ENCODE measurements around the gene CD40. TPM values are rescaled to one million over a fixed set of nuclear protein-coding genes. Genes with fewer than 3 reads are reported as not detected.

The CD40 gene
- total RNA-seq, 1 donor from 2014 or later, result 8.0 TPM

- ATAC-seq (peak; percentile 56), DNase-seq (ENCODE audit: missing footprints) (no peak)
- intact Hi-C loops (cut with DNase I), result no loop called here
Measured at GRCh38 chr20:46118481-46119020, 437 bp downstream of the CD40 start.

GRCh38 chr20:46119028-46119546 lies 973 bp downstream of the CD40 start:
- ATAC-seq (no peak), DNase-seq (ENCODE audit: missing footprints) (no peak)
- intact Hi-C loops (cut with DNase I), result no loop called here

DNA sequence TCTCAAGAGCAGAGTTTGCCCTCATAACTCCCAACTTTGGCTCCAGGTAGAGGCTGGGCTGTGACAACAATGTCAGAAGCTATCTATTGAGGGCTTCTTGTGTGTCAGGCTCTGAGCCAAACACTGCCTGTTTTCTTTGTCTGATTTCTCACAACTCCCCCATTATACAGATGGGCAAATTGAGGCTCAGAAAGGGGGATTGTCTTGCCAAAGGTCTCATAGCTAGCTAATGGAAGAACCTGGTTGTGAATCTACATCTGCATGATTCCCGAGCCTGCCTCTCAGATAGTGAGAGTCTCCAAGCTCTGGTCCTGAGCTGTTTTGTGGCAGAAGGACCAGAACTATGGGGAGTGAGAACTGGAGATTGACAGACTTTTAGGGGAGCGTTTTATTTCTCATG lies 1.4 kb downstream of the CD40 start:
- intact Hi-C loops (cut with DNase I), result no loop called here
- ATAC-seq (no peak), DNase-seq (ENCODE audit: missing footprints) (no peak)

DNA sequence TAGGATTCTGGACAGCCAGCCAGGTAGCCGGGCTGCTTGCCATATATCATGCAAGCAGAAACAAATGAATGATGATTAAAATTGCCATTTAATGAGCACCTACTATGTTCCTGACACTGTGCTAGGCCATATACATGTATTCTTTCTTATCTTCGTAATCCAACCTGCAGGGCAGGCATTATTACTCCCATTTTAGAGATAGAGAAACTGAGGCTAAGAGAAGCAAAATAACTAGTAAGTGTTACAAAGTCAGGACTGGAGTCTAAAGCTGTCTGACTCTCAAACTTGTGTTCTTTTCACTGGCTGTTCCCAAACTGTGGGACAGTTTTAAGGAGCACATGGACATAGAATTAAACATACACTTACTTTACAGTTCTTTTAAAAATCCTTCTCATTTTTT lies 2.0 kb downstream of the CD40 start:
- DNase-seq (ENCODE audit: missing footprints), result no peak
- no peak for ATAC-seq
- intact Hi-C loops (cut with DNase I), result no loop called here

- intact Hi-C loops (cut with DNase I), result no loop called here
- DNase-seq (ENCODE audit: missing footprints) (no peak), ATAC-seq (no peak)
Measured at GRCh38 chr20:46121184-46121930, 3.2 kb downstream of the CD40 start.

DNA sequence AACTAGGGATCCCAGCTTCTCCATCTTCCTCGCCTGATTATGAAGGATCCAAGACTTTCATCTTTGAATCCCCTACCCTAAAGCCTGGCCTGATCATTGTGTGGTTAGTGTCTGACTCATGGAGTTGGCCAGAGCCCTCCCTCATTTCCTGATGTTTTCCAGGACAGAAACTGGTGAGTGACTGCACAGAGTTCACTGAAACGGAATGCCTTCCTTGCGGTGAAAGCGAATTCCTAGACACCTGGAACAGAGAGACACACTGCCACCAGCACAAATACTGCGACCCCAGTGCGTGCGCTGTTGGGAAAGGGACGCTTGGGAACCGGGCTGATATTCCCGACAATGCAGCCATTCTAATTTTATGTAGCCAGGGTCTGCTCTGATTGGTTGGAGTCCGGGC lies 4.0 kb downstream of the CD40 start:
- intact Hi-C loops (cut with DNase I), result no loop called here
- ATAC-seq (no peak), DNase-seq (ENCODE audit: missing footprints) (no peak)

DNA sequence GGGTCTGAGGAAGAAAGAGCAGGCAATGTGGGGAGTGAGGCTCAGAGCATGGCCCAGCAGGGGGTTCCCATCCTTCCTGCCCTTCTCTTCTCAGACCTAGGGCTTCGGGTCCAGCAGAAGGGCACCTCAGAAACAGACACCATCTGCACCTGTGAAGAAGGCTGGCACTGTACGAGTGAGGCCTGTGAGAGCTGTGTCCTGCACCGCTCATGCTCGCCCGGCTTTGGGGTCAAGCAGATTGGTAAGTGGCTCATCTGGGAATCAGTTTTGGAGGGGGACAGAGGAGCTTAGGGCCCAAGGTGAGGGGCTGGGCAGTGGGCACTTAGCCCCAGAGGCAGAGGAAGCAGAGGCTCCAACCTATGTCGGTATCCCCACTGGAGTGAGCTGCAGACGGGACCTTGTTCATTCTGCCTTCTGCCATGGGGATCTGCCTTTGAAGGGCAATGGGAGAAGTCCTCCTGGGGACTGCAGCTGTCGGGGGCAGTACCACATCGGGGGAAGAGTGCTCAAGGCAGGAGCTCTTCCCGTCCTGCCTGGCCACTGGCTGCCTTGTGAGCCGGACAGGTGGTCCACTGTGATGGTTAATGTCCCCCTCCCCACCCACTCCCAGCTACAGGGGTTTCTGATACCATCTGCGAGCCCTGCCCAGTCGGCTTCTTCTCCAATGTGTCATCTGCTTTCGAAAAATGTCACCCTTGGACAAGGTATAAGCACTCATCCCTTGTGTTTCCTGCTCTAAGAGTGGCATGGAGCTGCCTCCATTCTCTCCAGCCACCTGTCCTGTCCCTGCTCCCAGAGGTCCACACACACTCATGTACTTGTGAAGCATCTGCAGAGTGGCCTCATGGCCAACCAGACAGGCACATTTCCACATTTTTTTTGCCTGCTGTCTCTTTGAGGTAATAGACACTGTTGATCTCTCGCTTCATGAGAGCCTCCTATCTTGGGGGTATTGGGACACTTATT lies 4.7 kb downstream of the CD40 start:
- DNase-seq (ENCODE audit: missing footprints) (no peak), ATAC-seq (no peak)
- intact Hi-C loops (cut with DNase I), result no loop called here

DNA sequence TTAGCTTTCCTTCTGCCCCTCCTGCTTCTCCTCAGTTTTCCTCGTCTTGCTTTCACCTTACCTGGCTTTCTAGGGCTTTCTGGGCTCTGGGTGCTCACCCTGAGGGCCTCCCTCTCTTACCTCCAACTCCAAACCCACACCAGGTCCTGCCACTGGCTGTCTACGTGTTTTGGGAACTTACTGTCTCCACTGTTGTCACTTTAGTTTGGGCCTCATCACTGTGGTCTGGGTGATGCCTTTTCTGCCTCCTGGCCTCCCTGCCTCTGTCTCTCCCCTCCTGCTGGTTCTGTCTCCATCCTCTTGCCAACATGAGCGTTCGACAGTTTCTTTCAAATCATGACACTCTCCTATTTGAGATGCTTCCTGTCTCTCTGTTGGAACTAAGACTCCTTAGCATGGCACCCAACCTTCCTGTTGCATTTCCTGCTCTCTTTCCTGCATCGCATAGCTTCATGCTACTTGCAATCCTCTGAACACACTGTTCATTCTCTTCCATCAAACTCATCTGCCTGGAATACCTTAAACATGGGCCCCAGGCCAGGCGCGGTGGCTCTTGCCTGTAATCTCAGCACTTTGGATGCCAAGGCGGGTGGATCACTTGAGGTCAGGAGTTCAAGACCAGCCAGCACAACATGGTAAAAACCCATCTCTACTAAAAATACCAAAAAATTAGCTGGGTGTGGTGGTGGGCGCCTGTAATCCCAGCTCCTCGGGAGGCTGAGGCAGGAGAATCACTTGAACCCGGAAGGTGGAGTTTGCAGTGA lies 5.5 kb downstream of the CD40 start:
- intact Hi-C loops (cut with DNase I), result no loop called here
- ATAC-seq (no peak), DNase-seq (ENCODE audit: missing footprints) (no peak)

DNA sequence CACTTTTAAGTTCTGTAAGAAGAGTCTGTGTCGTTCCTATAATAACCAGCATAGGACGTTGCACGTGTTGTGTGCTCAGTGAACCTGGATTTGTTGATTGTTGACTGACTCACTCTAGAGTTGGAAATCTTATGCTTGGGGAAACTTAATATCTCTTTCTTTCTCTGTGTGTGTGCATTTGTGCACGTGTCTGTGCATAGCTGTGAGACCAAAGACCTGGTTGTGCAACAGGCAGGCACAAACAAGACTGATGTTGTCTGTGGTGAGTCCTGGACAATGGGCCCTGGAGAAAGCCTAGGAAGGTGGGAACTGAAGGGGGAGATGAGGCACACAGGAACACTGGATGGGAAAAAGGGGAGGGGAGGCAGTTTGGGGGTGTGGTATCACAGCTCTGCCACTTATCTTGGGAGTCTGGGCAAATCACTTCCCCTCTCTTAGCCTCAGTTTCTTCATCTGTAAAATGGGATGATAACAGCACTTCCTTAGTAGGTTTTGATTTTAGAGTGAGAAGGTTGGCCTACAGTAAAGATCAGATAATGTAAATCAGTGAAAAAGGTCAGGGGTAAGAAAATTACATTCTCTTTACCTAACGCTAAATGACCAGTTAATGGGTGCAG lies 8.4 kb downstream of the CD40 start:
- no peak for DNase-seq (ENCODE audit: missing footprints)
- intact Hi-C loops (cut with DNase I), result no loop called here
- no peak for ATAC-seq

- intact Hi-C loops (cut with DNase I), result no loop called here
- ATAC-seq (no peak), DNase-seq (ENCODE audit: missing footprints) (no peak)
Measured at GRCh38 chr20:46127396-46128010, 9.4 kb downstream of the CD40 start.

DNA sequence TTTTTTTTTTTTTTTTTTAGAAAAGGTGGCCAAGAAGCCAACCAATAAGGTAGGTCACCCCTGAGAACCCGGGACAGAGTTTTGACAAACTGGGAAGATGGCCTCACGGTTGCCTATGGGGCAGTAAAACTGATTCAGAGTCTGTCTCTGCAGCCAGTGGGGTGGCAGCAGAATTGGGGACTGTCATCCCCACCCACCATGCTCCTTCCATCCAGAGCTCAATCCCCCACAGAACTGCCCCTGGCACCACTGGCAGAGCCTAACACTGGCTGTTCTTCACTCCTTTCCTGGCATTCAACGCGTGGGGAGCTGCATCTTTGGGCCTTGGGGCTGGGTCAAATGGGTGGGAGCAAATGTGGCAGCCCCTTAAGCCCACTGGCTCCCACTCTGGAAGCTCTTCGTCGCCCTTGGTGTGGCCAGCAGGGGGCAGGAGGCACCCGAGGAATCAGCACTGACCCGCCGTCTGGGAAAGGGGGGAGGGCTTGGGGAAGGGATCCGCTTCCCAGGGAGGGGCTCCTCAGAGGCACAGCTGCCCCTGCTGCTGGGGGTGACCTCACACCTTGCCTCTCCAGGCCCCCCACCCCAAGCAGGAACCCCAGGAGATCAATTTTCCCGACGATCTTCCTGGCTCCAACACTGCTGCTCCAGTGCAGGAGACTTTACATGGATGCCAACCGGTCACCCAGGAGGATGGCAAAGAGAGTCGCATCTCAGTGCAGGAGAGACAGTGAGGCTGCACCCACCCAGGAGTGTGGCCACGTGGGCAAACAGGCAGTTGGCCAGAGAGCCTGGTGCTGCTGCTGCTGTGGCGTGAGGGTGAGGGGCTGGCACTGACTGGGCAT lies 10.4 kb downstream of the CD40 start:
- intact Hi-C loops (cut with DNase I), result no loop called here
- no peak for DNase-seq (ENCODE audit: missing footprints)
- ATAC-seq, result peak; percentile 28

GRCh38 chr20:46129955-46130481 lies 11.9 kb downstream of the CD40 start:
- intact Hi-C loops (cut with DNase I), result loop anchor here (5.0 kb wide), 3 partner anchors 42 to 202 kb away; no protein-coding TSS in a partner anchor
- DNase-seq (ENCODE audit: missing footprints) (no peak), ATAC-seq (no peak)

DNA sequence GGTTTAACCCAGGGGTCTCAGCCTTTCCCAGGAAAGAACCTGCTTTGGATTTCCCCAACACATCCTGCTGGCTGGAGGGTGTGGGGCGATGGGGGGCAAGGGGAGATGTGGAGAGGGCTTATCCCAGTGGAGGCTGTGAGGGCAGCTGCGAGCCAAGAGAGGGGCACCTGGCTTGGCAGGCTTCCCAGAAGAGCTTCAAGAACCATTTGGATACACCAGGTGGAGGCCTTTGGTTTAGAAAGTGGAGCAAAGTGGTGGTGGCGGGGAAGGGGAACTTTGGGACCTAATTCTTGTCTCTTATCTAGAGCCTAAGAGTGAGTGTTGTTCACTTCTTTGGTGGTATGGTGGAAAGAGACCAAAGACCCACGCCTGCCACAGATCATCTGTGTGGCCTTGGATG lies 12.4 kb downstream of the CD40 start:
- ATAC-seq (no peak), DNase-seq (ENCODE audit: missing footprints) (no peak)
- intact Hi-C loops (cut with DNase I), result loop anchor here (5.0 kb wide), 3 partner anchors 42 to 202 kb away; no protein-coding TSS in a partner anchor

- DNase-seq (ENCODE audit: missing footprints) (no peak), ATAC-seq (no peak)
- intact Hi-C loops (cut with DNase I), result loop anchor here (5.0 kb wide), 3 partner anchors 41 to 201 kb away; no protein-coding TSS in a partner anchor
Measured at GRCh38 chr20:46131396-46131795, 13.3 kb downstream of the CD40 start.

DNA sequence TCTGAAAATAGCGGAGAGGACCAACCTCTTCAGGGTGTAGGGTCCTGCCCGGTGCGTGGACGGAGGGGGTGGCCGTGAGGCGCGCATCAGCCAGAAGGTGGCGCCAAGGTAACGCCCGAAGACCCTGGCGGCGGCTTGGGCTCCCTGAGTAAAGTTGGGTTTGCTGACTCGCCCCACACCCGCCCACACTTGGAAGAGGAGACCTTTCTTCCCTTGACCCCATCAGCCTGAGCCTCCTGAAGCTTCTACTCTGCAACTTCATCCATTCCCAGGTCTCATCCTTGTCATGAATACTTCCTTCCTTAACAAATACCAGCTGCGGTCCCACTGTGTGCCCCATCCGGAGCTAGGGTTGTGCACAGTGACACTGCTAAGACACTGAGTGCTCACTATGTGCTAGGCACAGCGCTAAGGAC lies 14.6 kb downstream of the CD40 start:
- intact Hi-C loops (cut with DNase I), result loop anchor here (1.0 to 5.0 kb wide), 5 partner anchors 40 to 216 kb away; partner anchors contain the start of gene CDH22
- DNase-seq (ENCODE audit: missing footprints), result peak; percentile 88
- peak; percentile 85 for ATAC-seq

- ATAC-seq (no peak), DNase-seq (ENCODE audit: missing footprints) (no peak)
- intact Hi-C loops (cut with DNase I), result loop anchor here (2.0 to 5.0 kb wide), 4 partner anchors 38 to 215 kb away; no protein-coding TSS in a partner anchor
Measured at GRCh38 chr20:46133886-46134654, 16.0 kb downstream of the CD40 start.

All from Right ventricle myocardium inferior (tissue), 1 donor.